LNCAP (cell line): ENCODE results near the gene NACC1.

Experiments
- CTCF ChIP-seq: fragments of 450-650 bp; IDR thresholded peaks from 2 replicates; pipeline ENCODE4 v1.5.1; 2017; ENCODE audit warnings: mild to moderate bottlenecking

NACC1 gene

GRCh38 chr19:13089139-13089856, 28.8 kb upstream of the NACC1 start:
- TF ChIP-seq CTCF, result no peak

- no peak for TF ChIP-seq CTCF
Measured at GRCh38 chr19:13089857-13090507, 28.1 kb upstream of the NACC1 start.

GRCh38 chr19:13090511-13091231, 27.4 kb upstream of the NACC1 start:
- TF ChIP-seq CTCF, result no peak

- TF ChIP-seq CTCF, result no peak
Measured at GRCh38 chr19:13091400-13092157, 26.5 kb upstream of the NACC1 start.

GRCh38 chr19:13092158-13092543, 25.9 kb upstream of the NACC1 start:
- no peak for TF ChIP-seq CTCF

- no peak for TF ChIP-seq CTCF
Measured at GRCh38 chr19:13092606-13093235, 25.3 kb upstream of the NACC1 start.
